HTERT RPE-1 (cell line): ENCODE results near the gene PBX4.
"Not testable (repeated sequence)": the region's sequence is repeated elsewhere in the genome, so short reads cannot be mapped to it uniquely, and the experiment has no call there.

Experiments used
- in situ Hi-C: fragments of 300-500 bp; cut with MboI; formaldehyde crosslinking; loops from 4 replicates; pipeline ENCODE4 v1.14.3; 2020; ENCODE audit warnings: low sequenced_read_pairs

The PBX4 gene, protein sequence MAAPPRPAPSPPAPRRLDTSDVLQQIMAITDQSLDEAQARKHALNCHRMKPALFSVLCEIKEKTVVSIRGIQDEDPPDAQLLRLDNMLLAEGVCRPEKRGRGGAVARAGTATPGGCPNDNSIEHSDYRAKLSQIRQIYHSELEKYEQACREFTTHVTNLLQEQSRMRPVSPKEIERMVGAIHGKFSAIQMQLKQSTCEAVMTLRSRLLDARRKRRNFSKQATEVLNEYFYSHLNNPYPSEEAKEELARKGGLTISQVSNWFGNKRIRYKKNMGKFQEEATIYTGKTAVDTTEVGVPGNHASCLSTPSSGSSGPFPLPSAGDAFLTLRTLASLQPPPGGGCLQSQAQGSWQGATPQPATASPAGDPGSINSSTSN

DNA sequence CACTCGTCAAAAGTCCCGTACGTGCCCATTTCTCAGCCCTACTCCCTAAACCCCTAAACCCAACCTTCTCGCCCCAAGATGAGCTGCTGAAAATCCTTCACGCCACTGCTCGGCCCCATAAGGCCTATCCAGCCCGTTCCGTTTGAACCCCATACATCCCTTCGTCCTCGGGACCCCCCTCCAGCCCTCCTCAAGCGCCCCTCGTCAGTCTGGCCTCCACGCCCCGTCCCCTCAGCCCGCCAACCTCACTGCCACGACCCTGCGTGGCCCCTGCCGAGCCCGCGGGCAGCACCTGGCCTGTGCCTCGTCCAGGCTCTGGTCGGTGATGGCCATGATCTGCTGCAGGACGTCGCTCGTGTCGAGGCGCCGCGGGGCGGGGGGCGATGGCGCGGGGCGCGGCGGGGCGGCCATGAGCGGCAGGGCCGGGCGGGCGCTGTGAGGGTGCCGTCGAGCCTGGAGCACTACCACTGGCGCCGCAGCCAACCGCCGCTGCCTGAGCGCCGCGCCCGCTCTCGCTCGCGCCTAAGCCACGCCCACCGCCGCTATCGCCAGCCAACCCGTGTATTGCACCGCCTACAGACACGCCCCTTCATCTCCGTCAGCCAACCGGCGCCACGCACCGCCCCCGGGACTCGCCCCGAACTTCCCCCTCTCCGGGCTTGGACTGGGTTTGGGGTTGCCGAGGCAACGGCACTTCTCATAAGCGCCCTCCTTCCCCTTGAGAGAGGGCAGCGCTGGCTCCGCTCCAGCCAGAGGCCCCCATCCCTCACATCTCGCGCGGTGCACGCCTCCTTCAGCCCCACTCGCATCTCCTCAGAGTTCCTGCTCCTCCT lies at the start of gene PBX4:
TSS of gene PBX4 (minus strand) at position 469 of the 833 bp plus-strand sequence. CDS start at position 411, 58 bp downstream.
- in situ Hi-C loops = no loop called here

DNA sequence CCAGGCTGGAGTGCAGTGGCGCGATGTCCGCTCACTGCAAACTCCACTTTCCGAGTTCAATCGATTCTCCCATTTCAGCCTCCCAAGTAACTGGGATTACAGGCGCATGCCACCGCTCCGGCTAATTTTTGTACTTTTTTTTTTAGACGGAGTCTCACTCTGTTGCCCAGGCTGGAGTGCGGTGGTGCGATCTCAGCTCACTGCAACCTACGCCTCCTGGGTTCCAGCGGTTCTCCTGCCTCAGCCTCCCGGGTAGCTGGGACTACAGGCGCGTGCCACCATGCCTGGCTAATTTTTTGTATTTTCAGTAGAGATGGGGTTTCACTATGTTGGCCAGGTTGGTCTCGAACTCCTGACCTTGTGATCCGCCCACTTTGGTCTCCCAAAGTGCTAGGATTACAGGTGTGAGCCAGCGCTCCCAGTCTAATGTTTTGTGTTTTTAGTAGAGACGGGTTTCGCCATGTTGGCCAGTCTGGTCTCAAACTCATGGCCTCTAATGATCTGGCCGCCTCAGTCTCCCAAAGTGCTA lies 47.0 kb upstream of the PBX4 start:
- in situ Hi-C loops = not testable (repeated sequence)

GRCh38 chr19:19663256-19664120 lies 45.0 kb upstream of the PBX4 start, which contains the start of gene ATP13A1:
Gene ATP13A1 (minus strand): TSS chr19:19663676. CDS start chr19:19663666, 10 bp downstream.
- in situ Hi-C loops = no loop called here

GRCh38 chr19:19662871-19663255 lies 44.4 kb upstream of the PBX4 start:
- in situ Hi-C loops = no loop called here

DNA sequence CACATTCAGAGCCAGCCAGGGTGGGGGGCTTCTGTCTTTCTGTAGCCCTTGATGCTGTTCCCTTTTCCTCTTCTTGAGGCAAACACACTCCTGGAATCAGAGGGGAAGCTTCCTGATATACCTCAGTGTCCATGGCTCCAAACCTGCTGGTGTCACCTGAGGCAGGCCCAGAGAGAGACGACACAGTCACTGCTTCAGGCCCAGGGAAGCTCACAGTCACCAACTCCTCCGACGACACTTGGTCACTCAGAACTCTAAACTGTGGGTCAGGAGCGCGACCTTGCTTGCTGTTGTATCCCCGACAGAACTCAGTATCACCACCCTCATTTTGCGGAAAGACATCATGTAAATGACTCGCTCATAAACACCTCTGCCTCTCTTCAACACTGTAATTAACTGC lies 43.9 kb upstream of the PBX4 start:
- in situ Hi-C loops = no loop called here

- in situ Hi-C loops = no loop called here
Observed at GRCh38 chr19:19661675-19662251, 43.3 kb upstream of the PBX4 start.

GRCh38 chr19:19661141-19661674 lies 42.7 kb upstream of the PBX4 start:
- in situ Hi-C loops = no loop called here

- in situ Hi-C loops = no loop called here
Observed at GRCh38 chr19:19659646-19660245, 41.3 kb upstream of the PBX4 start.

DNA sequence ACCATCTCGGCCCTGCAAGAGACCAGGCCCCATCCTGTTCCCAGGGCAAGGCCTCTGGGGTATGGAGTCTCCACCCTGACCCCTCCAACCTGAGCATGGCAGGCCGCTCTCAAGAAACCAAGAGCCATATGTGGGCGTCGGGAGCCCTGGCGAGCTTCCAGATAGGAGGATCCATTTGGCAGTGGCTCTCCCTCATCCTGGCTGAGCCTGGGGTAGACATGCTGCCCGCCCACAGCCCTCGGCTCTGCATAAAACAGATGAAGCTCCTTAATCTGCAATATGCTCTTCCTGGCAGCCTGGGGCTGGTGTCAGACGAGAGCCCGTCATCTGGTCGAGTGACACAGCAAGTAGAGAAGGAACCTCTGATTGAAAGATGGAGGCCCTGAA lies 38.9 kb upstream of the PBX4 start:
- in situ Hi-C loops = no loop called here

DNA sequence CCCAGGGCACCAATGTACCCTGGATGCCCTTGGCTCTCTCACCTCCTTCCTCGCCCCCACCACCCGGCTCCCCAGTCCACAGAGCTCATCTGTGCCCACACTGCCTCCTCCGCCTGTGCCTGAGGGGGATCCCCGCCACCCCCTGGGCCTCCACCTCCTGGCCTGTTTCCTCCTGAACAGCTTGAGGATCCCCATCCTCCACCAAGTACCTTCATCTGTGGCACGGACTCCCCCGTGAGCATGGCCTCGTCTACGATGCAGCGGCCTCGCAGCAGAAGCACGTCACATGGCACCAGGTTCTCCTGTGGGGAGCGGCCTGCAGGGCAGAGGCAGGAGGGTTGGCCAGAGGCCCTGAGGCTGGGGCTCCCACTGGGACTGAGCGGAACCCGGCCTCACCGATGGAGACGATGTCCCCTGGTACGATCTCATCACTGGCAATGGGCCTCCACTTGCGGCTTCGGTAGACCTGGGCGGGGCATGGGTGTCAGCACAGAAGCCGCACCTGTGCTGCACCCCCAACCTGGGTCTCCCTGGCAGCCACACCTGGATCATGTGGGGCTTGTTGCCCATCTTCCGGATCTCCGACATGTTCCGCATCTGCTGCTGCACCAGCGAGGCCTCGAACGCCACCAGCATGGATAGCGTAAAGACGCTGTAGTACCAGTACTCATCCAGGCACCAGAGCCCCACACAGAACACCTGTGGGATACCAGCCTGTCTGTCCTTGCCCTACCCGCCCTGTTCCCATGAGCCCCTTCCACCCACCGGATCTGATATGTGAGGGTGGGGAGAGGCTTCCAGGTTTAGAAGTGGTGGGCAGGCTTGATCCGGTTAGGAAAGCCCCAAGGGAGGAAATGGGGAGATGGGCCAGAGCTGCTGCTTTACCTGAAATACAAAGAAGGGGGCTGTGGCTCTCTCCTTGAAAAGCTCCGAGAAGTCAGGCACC lies 38.2 kb upstream of the PBX4 start:
- in situ Hi-C loops = no loop called here

GRCh38 chr19:19655641-19656343 lies 37.3 kb upstream of the PBX4 start:
- in situ Hi-C loops = no loop called here

DNA sequence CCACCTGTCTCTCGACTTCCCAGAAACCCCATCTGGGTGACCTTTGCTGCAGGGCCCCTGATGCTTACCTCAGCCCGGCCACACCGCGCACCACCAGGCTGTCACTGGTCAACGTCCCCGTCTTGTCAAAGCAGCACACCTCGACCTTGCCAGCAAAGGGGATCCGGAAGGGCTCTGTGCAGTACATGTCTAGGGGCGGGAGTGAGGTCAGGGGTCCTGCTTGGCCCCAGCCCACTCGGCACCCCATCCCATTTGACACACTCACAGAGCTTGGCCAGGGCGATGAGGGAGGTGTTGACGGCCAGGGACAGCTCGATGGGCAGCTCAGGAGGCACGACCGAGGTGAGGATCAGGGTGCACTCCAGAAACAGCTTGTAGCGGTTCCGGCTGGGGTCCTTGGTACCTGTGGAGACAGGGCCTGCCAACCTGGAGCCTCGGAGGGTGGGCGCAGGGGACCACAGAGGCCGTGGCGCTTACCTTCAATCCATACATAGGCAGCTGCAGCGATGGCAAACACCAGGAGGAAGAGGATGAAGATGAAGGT lies 36.6 kb upstream of the PBX4 start:
- in situ Hi-C loops = no loop called here

DNA sequence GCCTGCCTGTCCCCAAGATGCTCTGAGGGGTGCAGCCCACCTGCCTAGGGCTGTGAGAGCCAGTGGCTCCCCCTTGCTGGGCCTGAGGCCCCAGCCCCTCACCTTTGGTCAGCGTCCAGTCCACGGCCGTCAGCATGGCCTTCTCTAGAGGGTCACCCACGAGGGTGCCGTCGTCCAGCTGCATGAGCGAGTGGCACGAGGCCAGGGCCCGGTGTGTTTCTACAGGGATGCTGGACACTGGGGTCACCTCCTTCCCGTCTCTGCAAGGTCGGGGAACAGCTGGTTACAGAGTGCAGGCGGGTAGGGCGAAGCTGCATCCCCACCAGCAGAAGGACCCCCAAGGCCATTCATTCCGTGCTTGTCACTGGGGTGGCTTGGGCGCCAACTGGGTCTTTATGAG lies 36.0 kb upstream of the PBX4 start:
- in situ Hi-C loops = no loop called here

- in situ Hi-C loops = no loop called here
Observed at GRCh38 chr19:19653597-19654147, 35.2 kb upstream of the PBX4 start.

GRCh38 chr19:19652482-19653295 lies 34.2 kb upstream of the PBX4 start:
- in situ Hi-C loops = no loop called here

GRCh38 chr19:19651076-19651475 lies 32.6 kb upstream of the PBX4 start:
- in situ Hi-C loops = no loop called here

DNA sequence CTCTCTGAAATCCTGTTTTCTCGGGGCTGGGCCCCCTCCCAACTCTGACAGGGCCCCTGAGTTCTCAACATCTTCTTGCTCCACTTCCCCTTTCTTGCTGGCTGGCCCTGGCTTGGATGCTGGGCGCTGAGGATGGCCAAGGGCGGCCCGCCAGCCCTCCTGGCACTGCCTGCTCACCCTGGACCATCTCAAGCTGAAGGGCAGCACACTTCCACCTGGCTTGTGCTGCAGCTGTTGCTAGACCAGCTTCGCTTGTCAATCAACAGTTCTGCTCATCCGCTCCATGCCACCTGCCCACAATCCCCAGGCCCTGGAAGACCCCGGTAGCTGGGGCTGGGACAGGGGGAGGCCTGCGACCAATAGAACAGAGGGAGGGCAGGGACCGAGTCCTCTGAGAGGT lies 31.8 kb upstream of the PBX4 start:
- in situ Hi-C loops = no loop called here
